ENCODE results near the gene METTL17. TPM values are rescaled to one million over a fixed set of nuclear protein-coding genes. Genes with fewer than 3 reads are reported as not detected.
A peak's percentile ranks its signal among the peaks of the same experiment; 100 is the strongest.

The METTL17 gene
- total and polyA plus RNA-seq, 2 of the 13 experiments (the other 11 are each of a cell fraction or from before 2014, with no cell fraction given), result 122 to 199 TPM

DNA sequence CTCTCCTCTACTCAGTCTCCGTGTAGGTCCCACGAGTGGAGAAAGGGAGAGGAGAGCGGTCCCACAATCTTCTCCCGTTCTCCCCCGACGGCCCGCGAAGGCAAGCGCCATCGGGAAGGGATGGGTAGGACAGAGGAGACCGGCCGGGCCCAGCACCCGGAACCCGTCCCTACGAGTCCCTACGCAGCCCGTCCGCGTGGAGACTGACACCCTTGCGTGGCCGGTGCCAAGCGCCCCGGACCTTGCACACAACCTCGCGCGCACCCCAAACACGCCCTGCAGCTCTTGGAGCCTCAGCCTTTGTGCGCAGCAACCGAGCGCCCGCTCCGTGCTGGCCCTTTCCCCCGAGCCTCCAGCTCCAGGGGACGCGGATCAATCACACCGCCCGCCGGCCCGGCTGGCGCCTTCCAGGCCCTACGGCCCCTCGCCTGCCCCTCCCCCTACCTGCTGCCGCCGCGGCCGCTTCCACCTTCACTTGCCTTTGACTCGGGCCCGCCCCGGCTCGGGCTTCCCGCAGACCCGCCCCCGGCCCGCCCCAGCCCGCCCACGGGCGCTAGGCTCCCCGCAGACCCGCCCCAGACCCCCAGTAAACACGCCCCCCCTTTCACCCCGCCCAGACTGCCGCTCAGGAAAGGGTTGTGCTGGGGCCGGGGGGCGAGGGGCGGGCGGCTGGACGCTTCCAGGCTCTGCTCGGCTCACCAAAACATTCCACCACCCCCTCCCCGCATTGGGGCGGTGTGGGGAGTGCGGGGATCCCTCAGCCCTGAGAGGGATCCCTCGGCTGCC, 35.0 kb downstream of the METTL17 start, which contains the start of gene NDRG2 (continued):
- TF ChIP-seq THAP7 (CRISPR knock-in tag; IDR thresholded peaks at IDR 0.05) (peak; percentile 90), ERF (CRISPR knock-in tag; IDR thresholded peaks at IDR 0.05) (peak; percentile 83; the same call in 1 of the 2 replicates), THYN1 (CRISPR knock-in tag; IDR thresholded peaks at IDR 0.05; ENCODE audit: borderline replicate concordance, low read depth) (no peak), POLR2AphosphoS5 (IDR thresholded peaks at IDR 0.05; ENCODE audit: low read depth, low read length) (peak; percentile 73), SAP130 (CRISPR knock-in tag; IDR thresholded peaks at IDR 0.05; ENCODE audit: low read depth) (peak; percentile 78), HNF1B (CRISPR knock-in tag; IDR thresholded peaks at IDR 0.05) (no peak), DR1 (CRISPR knock-in tag; IDR thresholded peaks at IDR 0.05) (0 out of 2 replicates have a peak, but pooled peaks have one; percentile 38), SMC3 (IDR thresholded peaks at IDR 0.05; ENCODE audit: low read length) (no peak), ZNF772 (CRISPR knock-in tag; IDR thresholded peaks at IDR 0.05) (peak; percentile 91; the same call in 1 of the 2 replicates), NR1H2 (CRISPR knock-in tag; IDR thresholded peaks at IDR 0.05; ENCODE audit: borderline replicate concordance, low read depth) (peak; percentile 42; the same call in 1 of the 2 replicates), SRSF1 (optimal IDR thresholded peaks at IDR 0.05; ENCODE audit: low read depth, low read length) (no peak), ZNF749 (CRISPR knock-in tag; IDR thresholded peaks at IDR 0.05; ENCODE audit: borderline replicate concordance) (peak; percentile 90; the same call in 1 of the 2 replicates), HDAC1 (CRISPR knock-in tag; IDR thresholded peaks at IDR 0.05) (peak; percentile 79), ZNF264 (CRISPR knock-in tag; IDR thresholded peaks at IDR 0.05) (peak; percentile 83; the same call in 1 of the 2 replicates), EED (CRISPR knock-in tag; IDR thresholded peaks at IDR 0.05) (no peak; the same call in 1 of the 2 replicates), KDM5B (CRISPR knock-in tag; IDR thresholded peaks at IDR 0.05; ENCODE audit: borderline replicate concordance) (peak; percentile 68), REPIN1 (CRISPR knock-in tag; IDR thresholded peaks at IDR 0.05; ENCODE audit: borderline replicate concordance, low read depth) (no peak), ZNF879 (CRISPR knock-in tag; IDR thresholded peaks at IDR 0.05) (peak; percentile 82; the same call in 1 of the 2 replicates), RARA (CRISPR knock-in tag; IDR thresholded peaks at IDR 0.05) (peak; percentile 64), ZNF564 (CRISPR knock-in tag; IDR thresholded peaks at IDR 0.05) (peak; percentile 79; the same call in 1 of the 2 replicates), GMEB1 (CRISPR knock-in tag; IDR thresholded peaks at IDR 0.05; ENCODE audit: borderline replicate concordance) (no peak)
- TF ChIP-seq, protein P1, sequence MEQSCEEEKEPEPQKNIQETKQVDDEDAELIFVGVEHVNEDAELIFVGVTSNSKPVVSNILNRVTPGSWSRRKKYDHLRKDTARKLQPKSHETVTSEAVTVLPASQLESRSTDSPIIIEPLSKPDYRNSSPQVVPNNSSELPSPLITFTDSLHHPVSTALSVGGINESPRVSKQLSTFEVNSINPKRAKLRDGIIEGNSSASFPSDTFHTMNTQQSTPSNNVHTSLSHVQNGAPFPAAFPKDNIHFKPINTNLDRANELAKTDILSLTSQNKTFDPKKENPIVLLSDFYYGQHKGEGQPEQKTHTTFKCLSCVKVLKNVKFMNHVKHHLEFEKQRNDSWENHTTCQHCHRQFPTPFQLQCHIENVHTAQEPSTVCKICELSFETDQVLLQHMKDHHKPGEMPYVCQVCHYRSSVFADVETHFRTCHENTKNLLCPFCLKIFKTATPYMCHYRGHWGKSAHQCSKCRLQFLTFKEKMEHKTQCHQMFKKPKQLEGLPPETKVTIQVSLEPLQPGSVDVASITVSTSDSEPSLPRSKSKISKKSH (CRISPR knock-in tag; IDR thresholded peaks at IDR 0.05; ENCODE audit: borderline replicate concordance), result peak; percentile 54; the same call in 1 of the 2 replicates
- TF ChIP-seq, protein P2, sequence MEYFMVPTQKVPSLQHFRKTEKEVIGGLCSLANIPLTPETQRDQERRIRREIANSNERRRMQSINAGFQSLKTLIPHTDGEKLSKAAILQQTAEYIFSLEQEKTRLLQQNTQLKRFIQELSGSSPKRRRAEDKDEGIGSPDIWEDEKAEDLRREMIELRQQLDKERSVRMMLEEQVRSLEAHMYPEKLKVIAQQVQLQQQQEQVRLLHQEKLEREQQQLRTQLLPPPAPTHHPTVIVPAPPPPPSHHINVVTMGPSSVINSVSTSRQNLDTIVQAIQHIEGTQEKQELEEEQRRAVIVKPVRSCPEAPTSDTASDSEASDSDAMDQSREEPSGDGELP (IDR thresholded peaks at IDR 0.05; ENCODE audit: borderline replicate concordance, low read depth), result peak; percentile 55; the same call in 1 of the 2 replicates

All from HepG2 (cell line).